Thyroid gland (tissue), 4 donors: ENCODE results near the gene ANKRD6. TPM values are rescaled to one million over a fixed set of nuclear protein-coding genes. Genes with fewer than 3 reads are reported as not detected.
"Not testable (repeated sequence)": the region's sequence is repeated elsewhere in the genome, so short reads cannot be mapped to it uniquely, and the experiment has no call there.

Experiments used
- DNase-seq, 2 donors: peaks; one replicate each; pipeline ENCODE4 v3.0.0-alpha.2; 2019
- H3K27ac ChIP-seq, 3 donors: fragments of 200-600 bp; sonication (generic); 1 replicate in 2 of 3; 2 replicates in 1 of 3; pipeline ENCODE4 v1.5.1; 2016 to 2019; ENCODE audit warnings: mild to moderate bottlenecking in 1 of 3, moderate library complexity in 1 of 3
- H3K27me3 ChIP-seq: fragments of 200-600 bp; sonication (generic); one replicate; pipeline ENCODE4 v1.5.1; 2019
- H3K36me3 ChIP-seq, 2 donors: fragments of 200-600 bp; sonication (generic); one replicate each; pipeline ENCODE4 v1.5.1; 2016 to 2019
- H3K4me1 ChIP-seq, 2 donors: fragments of 200-600 bp; sonication (generic); one replicate each; pipeline ENCODE4 v1.5.1; 2017 to 2019
- H3K4me3 ChIP-seq, 3 donors: fragments of 200-600 bp; sonication (generic); replicated peaks in 1 of 3; 1 replicate in 2 of 3; 2 replicates in 1 of 3; pipeline ENCODE4 v1.5.1; 2016; ENCODE audit warnings: mild to moderate bottlenecking in 1 of 3
- H3K9me3 ChIP-seq: fragments of 200-600 bp; sonication (generic); one replicate; pipeline ENCODE4 v1.5.1; 2017
- CTCF ChIP-seq, 6 experiments: fragments of 200-600 bp in 3 of 6; fragments of 450-650 bp in 3 of 6; sonication (generic) in 3 of 6; IDR thresholded peaks; one replicate each; pipeline ENCODE4 v1.5.1; 2016 to 2019; ENCODE audit warnings: antibody characterized with exemption in 6 of 6, mild to moderate bottlenecking in 2 of 6, inconsistent platforms in 1 of 6, moderate library complexity in 1 of 6
- POLR2A ChIP-seq, 2 donors: fragments of 450-650 bp; IDR thresholded peaks; one replicate each; pipeline ENCODE4 v1.6.1; 2017; ENCODE audit warnings: antibody characterized with exemption in 2 of 2, mild to moderate bottlenecking in 2 of 2, moderate library complexity in 1 of 2
- WGBS, 2 donors: methylation state at CpG; one replicate each; pipeline ENCODE4 v1.1.5; 2017; 5-methylcytosine and 5-hydroxymethylcytosine counted together
- intact Hi-C: fragments of 100-400 bp; cut with DNase I; formaldehyde crosslinking; loops from one replicate; pipeline ENCODE4 v1.15.1; 2023
- total RNA-seq, 4 donors: library from RNA; depleted of rRNA; stranded (reverse); fragments of >200 nt; gene quantifications; one replicate each; pipeline ENCODE4 v1.2.3, GENCODE V29; 2016

Gene ANKRD6
- total RNA-seq, 4 donors from 2014 or later = 18.2 to 50.6 (median 20.6) TPM

GRCh38 chr6:89640804-89641203 is 207.9 kb downstream of the ANKRD6 start:
- no peaks in the 10 kb centered on the region for H3K27me3 ChIP-seq
- intact Hi-C loops = no loop called here
- no peaks in the 10 kb centered on the region for H3K9me3 ChIP-seq
- H3K36me3 ChIP-seq = peaks cover 0 to 13% of the 10 kb centered on the region in 2 donors
- H3K27ac ChIP-seq = no peak overlapping the region
- no peak for TF ChIP-seq CTCF (IDR thresholded peaks at IDR 0.05)
- TF ChIP-seq POLR2A (IDR thresholded peaks at IDR 0.05) = no peak
- H3K4me3 ChIP-seq = no peak overlapping the region
- no peak for DNase-seq
- 91 to 93% methylated on average over 4 of the region's 4 CpGs for WGBS, 2 donors
- peaks cover 15 to 17% of the 10 kb centered on the region in 2 donors for H3K4me1 ChIP-seq

- H3K4me1 ChIP-seq = peaks cover 15 to 17% of the 10 kb centered on the region in 2 donors
- H3K9me3 ChIP-seq, intact Hi-C loops, H3K27ac ChIP-seq, H3K4me3 ChIP-seq, H3K27me3 ChIP-seq, DNase-seq: not testable (repeated sequence)
- WGBS, 2 donors = 97% methylated on average over 3 of the region's 3 CpGs
- H3K36me3 ChIP-seq = peaks cover 5 to 10% of the 10 kb centered on the region in 2 donors
Observed at GRCh38 chr6:89641581-89641980, 208.6 kb downstream of the ANKRD6 start.

GRCh38 chr6:89642956-89643355 is 210.0 kb downstream of the ANKRD6 start:
- intact Hi-C loops = no loop called here
- DNase-seq = no peak
- Histone ChIP-seq H3K4me1 (peaks cover 7 to 11% of the 10 kb centered on the region in 2 donors), H3K27me3 (no peaks in the 10 kb centered on the region), H3K4me3 (no peak overlapping the region), H3K27ac (no peak overlapping the region), H3K9me3 (no peaks in the 10 kb centered on the region), H3K36me3 (peaks cover 14 to 19% of the 10 kb centered on the region in 2 donors)
- TF ChIP-seq POLR2A (IDR thresholded peaks at IDR 0.05) = no peak
- TF ChIP-seq CTCF (IDR thresholded peaks at IDR 0.05) = no peak
- WGBS, 2 donors = 73 to 86% methylated on average over 3 of the region's 3 CpGs

GRCh38 chr6:89643406-89643805 is 210.5 kb downstream of the ANKRD6 start:
- H3K4me3 ChIP-seq = no peak overlapping the region

GRCh38 chr6:89644864-89645263 is 211.9 kb downstream of the ANKRD6 start:
- peak in 1 of 2 donors; percentile 29 for DNase-seq
- H3K4me3 ChIP-seq = no peak overlapping the region
- no peaks in the 10 kb centered on the region for H3K27me3 ChIP-seq
- TF ChIP-seq CTCF (IDR thresholded peaks at IDR 0.05) (no peak), POLR2A (IDR thresholded peaks at IDR 0.05) (no peak)
- peaks cover 0 to 5% of the 10 kb centered on the region in 2 donors for H3K4me1 ChIP-seq
- intact Hi-C loops = no loop called here
- no peaks in the 10 kb centered on the region for H3K9me3 ChIP-seq
- WGBS, 2 donors = 65 to 66% methylated on average over 4 of the region's 4 CpGs
- H3K27ac ChIP-seq = no peak overlapping the region
- H3K36me3 ChIP-seq = peaks cover 17 to 24% of the 10 kb centered on the region in 2 donors

More at GRCh38 chr6:89643406-89643805, 210.5 kb downstream of the ANKRD6 start:
- Histone ChIP-seq H3K27me3 (no peaks in the 10 kb centered on the region), H3K4me1 (peaks cover 6 to 10% of the 10 kb centered on the region in 2 donors), H3K9me3 (no peaks in the 10 kb centered on the region), H3K27ac (no peak overlapping the region), H3K36me3 (peaks cover 14 to 21% of the 10 kb centered on the region in 2 donors)
- intact Hi-C loops = no loop called here
- no peak for DNase-seq
- no peak for TF ChIP-seq POLR2A (IDR thresholded peaks at IDR 0.05)
- no peak for TF ChIP-seq CTCF (IDR thresholded peaks at IDR 0.05)
- 61% methylated on average over 3 of the region's 3 CpGs for WGBS, 2 donors

GRCh38 chr6:89649682-89650081 is 216.7 kb downstream of the ANKRD6 start:
- 94 to 97% methylated on average over 1 of the region's 1 CpG for WGBS, 2 donors
- TF ChIP-seq POLR2A (IDR thresholded peaks at IDR 0.05) (no peak), CTCF (IDR thresholded peaks at IDR 0.05) (no peak)
- H3K9me3 ChIP-seq = no peaks in the 10 kb centered on the region
- no peaks in the 10 kb centered on the region for H3K27me3 ChIP-seq
- no peak overlapping the region for H3K4me3 ChIP-seq
- DNase-seq = no peak
- no peak overlapping the region for H3K27ac ChIP-seq
- peaks cover 0 to 5% of the 10 kb centered on the region in 2 donors for H3K4me1 ChIP-seq
- H3K36me3 ChIP-seq = peaks cover 48 to 49% of the 10 kb centered on the region in 2 donors
- intact Hi-C loops = no loop called here
